Keratinocyte (primary cell): ENCODE results near the gene FBXO27.

Experiments used
- CTCF ChIP-seq, 3 experiments: IDR thresholded peaks in 1 of 3; conservative IDR thresholded peaks in 1 of 3; optimal IDR thresholded peaks in 1 of 3; 2 replicates in 2 of 3; 3 replicates in 1 of 3; pipeline versions ENCODE3 to v1.5.1; 2011; ENCODE audit warnings: low read length in 3 of 3, mild to moderate bottlenecking in 3 of 3, moderate library complexity in 2 of 3, control low read depth in 1 of 3, inconsistent platforms in 1 of 3; ENCODE audit not compliant: insufficient read depth in 2 of 3; ENCODE audit errors: extremely low read depth in 1 of 3
- EZH2 ChIP-seq: IDR thresholded peaks from one replicate; pipeline ENCODE4 v1.6.1; 2012; ENCODE audit warnings: inconsistent platforms, mild to moderate bottlenecking, low read length, moderate library complexity

GRCh38 chr19:39053276-39054090 lies 21.1 kb upstream of the FBXO27 start:
- TF ChIP-seq CTCF (optimal IDR thresholded peaks at IDR 0.05 in 1 of 3, IDR thresholded peaks at IDR 0.05 in 1 of 3, conservative IDR thresholded peaks at IDR 0.05 in 1 of 3; ENCODE audit: extremely low read depth in 1 of 3, insufficient read depth in 2 of 3, low read length in 3 of 3) (no peak), EZH2 (no peak)
